NCI-H510A treated with DMSO at 0.1 percent for 48 hours (cell line): Measurements from ENCODE around the gene SORT1.

Experiments
- DNase-seq: peaks from one replicate; lab custom pipeline; 2025; lab: John Stamatoyannopoulos, UW

The SORT1 gene

DNA sequence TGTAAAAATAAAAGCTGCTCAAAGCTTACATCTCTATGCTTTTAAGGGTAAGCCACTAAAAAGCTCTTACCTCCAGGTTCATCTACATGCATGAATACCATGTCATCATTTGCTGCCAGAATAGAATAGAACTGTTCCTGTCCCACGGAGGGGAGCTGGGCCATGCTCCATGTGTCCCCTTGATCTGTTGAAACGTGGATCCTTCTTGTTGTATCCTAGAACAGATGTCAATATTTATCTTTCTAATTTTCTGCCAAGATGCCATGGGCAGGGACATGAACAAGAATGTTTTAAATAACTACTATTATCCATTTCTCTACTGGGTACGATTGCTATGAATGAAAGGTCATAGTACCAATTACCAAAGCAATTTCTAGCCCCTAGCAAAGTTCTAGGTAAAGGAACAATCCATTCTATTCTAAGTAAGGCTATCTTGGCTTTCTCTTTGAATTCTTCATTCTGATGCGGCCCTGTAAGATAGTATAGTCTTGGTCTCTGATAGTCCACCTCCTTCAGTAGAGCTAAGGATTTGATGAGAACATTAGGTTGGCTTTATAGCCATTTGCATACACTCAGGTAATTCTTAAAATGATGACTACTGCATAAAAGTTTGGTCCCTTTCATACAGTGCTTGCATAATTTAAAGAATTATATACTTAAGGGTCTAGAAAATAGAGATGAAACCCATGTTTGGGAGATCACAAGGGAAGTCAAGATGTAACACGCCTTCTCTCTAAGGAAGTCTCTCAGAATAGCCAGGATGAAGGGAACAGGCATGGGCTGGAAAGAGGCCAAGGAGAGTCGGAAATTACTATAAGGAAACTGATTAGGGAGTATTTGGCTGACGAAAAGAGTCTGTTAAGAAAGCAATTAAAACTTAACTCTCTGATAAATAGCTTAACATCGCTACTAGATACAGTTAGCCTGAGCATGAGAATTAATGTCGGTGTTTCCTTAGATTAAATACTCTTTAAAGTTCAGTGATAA, 55.5 kb downstream of the SORT1 start:
- DNase-seq, result no peak

- DNase-seq, result no peak
Measured at GRCh38 chr1:109338608-109339007, 59.1 kb downstream of the SORT1 start.

- DNase-seq, result no peak
Measured at GRCh38 chr1:109338091-109338490, 59.6 kb downstream of the SORT1 start.

GRCh38 chr1:109335091-109335490, 62.6 kb downstream of the SORT1 start:
- DNase-seq, result no peak

DNA sequence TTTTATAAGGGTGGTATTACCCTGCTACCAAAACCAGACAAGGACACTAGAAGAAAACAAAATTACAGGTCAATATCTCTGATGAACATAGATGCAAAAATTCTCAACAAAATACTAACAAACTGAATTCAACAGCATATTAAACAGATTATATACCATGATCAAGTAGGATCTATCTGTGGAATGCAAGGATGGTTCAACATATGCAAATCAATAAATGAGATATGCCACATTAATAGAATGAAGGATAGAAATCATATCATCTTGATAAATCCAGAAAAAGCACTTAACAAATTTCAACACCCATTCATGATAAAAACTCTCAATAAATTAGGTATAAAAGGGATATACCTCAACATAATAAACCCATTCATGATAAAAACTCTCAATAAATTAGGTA, 66.6 kb downstream of the SORT1 start:
- DNase-seq, result no peak

- no peak for DNase-seq
Measured at GRCh38 chr1:109327285-109327684, 70.4 kb downstream of the SORT1 start.

DNA sequence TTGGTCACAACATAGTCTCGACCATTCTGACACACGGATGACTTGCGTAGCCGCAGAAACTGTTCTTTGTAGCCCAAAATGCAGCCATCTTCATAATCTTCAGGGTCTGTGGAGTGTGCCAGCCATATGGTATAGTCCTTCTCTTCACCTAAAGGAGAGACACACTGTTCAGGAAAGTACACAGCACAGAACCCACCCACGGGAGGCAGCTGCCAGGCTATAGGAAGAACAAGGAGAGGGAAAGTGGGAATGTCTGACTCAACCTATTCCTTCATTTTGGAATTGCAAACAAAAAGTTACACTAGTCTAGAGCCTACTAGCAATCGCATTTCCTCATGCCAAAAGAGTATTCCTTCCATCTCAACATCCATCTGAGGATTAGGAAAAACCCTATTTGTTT, 74.7 kb downstream of the SORT1 start:
- DNase-seq, result no peak

GRCh38 chr1:109319114-109319513, 78.6 kb downstream of the SORT1 start:
- no peak for DNase-seq

- no peak for DNase-seq
Measured at GRCh38 chr1:109316506-109316905, 81.2 kb downstream of the SORT1 start.

DNA sequence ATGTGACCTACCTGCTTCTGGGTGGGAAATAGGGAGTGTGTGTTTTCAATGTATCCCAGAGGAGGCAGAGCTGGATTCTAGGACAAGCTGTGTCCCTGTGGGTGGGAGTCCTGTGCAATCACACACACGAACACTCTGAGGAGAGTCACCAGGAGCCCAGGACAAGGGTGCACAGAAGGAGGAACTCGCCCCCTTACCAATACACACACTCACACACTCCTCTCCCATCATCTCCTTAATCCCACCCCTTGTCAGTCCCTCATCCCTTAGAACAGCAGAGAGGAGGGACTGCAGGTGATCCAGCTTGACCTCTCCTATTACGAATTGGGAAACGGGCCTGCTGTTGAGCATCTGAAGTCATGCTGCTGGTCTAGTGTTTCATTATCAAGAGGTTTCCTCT, 82.4 kb downstream of the SORT1 start:
- no peak for DNase-seq

DNA sequence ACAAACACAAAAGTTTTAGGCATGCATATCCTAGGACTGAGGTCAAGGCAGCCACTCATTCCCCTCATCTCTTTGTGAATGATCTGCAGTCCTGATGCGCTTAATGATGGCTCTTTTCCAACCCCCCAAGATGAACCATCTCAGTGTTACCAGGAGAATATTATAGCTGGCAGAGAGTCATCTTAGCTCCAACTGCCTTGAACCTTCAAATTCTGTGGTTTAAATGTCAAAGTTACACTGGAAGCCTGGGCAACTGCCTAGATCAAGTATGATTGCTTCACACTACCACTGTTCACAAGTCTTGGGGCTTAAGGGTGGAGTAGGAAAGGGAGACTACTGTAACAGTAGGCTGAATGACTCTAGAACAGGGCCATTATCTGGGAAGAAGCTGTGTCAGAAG, 82.9 kb downstream of the SORT1 start:
- DNase-seq, result no peak

DNA sequence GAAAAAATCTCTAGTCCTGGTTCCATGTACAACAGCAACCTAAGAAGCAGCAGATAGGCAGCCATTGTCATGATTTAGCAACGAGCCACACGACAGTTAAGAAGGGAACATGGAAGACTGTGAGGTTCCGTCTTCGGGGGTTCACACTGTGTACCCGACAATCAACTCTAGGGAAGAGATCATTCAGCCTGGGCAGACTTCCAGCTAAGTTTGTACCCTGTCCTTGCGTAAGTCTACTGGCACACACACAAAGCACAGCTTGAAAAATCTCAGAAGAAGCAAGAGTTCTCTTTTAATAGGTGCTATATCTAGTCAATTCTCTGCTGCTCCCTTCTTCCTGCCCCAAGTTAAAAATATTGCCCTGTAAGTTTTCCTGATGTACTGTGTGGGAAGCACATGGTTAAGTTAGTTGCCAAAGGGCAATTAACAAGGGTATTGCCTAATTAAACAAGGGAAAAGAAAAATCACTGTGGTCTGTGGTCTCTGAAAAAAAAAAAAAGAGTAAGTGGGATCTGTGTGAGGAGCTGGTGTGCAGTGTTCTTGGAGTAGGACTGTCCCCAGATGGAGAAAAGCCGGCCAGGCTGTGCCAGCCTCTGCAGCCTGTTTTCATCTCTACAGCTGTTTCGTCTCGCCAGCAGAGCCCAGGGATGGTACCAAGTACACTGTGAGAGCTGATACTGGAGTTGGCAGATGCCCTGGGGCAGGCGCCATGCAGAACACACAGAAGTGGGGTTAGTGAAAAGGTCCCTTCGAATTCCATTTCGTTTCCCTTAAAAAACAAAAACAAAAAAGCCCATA, 84.5 kb downstream of the SORT1 start:
- DNase-seq, result no peak

GRCh38 chr1:109312246-109312645, 85.5 kb downstream of the SORT1 start:
- no peak for DNase-seq

- DNase-seq, result no peak
Measured at GRCh38 chr1:109309347-109309746, 88.4 kb downstream of the SORT1 start.

DNA sequence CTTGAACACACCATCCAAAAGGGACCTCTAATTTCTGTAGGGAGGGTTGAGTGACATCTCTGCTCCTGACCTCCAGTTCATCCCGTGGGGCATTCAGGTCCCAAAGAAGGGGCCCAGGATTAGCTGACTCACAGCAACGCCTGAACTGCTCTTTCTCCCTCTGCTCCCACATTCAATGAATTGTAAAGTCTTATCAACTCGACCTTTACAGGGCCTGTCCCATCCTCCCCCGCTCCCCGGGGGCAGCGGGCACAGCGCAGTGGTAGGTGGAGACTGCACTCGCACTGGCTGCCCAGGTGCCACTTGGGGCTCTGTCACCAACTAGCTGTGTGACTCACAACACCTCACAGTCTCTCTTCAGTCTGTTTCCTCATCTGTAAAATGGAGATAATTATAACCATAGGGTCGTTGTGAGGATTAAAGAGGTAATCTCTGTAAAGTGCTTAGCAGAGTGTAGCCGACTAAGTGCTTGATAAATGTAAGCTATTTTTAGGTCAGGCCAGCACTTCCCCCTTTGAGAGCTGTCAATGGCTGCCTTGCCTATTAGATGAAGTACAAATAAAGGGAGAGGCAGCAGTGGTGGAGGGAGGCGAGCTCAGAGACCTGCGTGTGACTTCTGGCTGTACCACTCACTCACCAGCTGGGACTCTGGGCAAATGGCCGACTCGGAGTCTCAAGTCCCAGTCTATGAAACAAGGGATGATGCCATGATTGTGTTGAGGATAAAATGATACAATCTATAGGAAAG, 90.3 kb downstream of the SORT1 start:
- DNase-seq, result peak; percentile 79

DNA sequence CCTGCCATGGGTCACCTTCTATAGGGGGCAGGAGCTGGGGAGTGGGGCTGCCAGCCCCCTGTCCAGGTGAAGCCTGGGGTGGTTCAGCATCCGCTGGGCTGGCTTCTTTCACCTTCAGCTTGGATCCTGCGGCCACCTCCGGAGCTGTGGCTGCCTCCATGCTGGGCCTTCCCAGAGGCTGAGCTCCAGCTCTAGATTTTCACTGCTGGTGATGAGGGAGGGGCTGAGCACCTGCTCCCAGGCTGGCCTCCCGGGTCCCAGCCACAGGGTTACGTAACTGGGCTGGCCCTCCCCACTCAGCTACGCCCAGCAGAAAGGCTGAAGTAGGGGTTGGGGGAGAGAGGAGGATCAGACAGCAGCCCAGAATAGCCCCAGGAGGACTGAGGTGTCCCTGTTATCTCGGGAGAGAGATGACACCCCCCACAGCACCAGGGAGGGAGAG, 90.9 kb downstream of the SORT1 start, which contains the start of gene MYBPHL:
Gene MYBPHL (minus strand): TSS at position 180 of the 442 bp plus-strand sequence. CDS start 20 bp downstream, at position 160.
- peak; percentile 79 for DNase-seq

DNA sequence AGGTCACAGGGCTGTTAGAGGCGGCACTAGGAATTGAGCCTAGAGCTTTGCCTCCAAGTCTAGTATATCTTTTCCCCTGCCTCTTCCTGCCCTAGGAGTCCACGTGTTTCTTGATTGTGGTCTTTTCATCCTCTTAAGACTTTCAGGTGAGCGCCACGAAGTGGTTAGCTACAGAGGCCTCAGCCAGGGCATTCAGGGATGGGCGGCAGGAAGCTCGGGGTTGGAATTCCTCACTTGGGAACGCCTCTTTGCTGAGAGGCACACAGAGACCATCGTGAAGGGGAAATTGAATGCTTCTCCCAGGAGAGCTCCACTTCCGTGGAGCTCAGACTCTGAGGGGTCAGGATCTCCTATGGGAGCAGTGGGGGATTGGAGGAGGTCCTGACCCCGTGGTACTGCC, 91.7 kb downstream of the SORT1 start:
- DNase-seq, result peak; percentile 9

GRCh38 chr1:109304226-109304920, 93.3 kb downstream of the SORT1 start:
- DNase-seq, result no peak

GRCh38 chr1:109301874-109302273, 95.8 kb downstream of the SORT1 start:
- DNase-seq, result no peak

GRCh38 chr1:109300650-109301151, 97.0 kb downstream of the SORT1 start:
- no peak for DNase-seq
